Naive thymus-derived CD4-positive, alpha-beta T cell (primary cell): ENCODE data around the gene SGCG. TPM values are rescaled to one million over a fixed set of nuclear protein-coding genes. Genes with fewer than 3 reads are reported as not detected.
"Not testable (repeated sequence)": the region's sequence is repeated elsewhere in the genome, so short reads cannot be mapped to it uniquely, and the experiment has no call there.

Experiments
- ATAC-seq: fragments of 150-1000 bp; cut with Tn5 transposase; 2 replicates; pipeline ENCODE4 v1.10.0; 2021; ENCODE audit warnings: mild to moderate bottlenecking, moderate library complexity
- CTCF ChIA-PET: fragments of 350-600 bp; sonication (Branson Sonifier 250); formaldehyde crosslinking; loops from one replicate; lab custom pipeline; 2021; ENCODE audit warnings: antibody characterized with exemption; lab: Charles Lee
- POLR2A ChIA-PET: fragments of 350-600 bp; sonication (Branson Sonifier 250); formaldehyde crosslinking; loops from one replicate; lab custom pipeline; 2021; ENCODE audit warnings: antibody characterized with exemption, inconsistent platforms; lab: Charles Lee
- DNase-seq, 9 donors: peaks; one replicate each; pipeline versions ENCODE4 v3.0.0 to v3.0.0-alpha.2; 2020 to 2022; ENCODE audit warnings: mixed read lengths in 1 of 9
- H3K27ac ChIP-seq: one replicate; pipeline ENCODE4 v1.7.0; 2013; ENCODE audit warnings: mild to moderate bottlenecking, low read depth, low read length, moderate library complexity
- H3K27me3 ChIP-seq, 2 donors: one replicate each; pipeline ENCODE4 v1.7.0; 2013; ENCODE audit warnings: low read length in 2 of 2, mild to moderate bottlenecking in 2 of 2, moderate library complexity in 2 of 2; ENCODE audit not compliant: control insufficient read depth in 2 of 2, insufficient read depth in 2 of 2
- H3K36me3 ChIP-seq, 3 experiments: 1 replicate in 2 of 3; 2 replicates in 1 of 3; pipeline ENCODE4 v1.7.0; 2013; ENCODE audit warnings: low read length in 3 of 3, mild to moderate bottlenecking in 3 of 3, moderate library complexity in 1 of 3; ENCODE audit not compliant: insufficient read depth in 3 of 3, control insufficient read depth in 2 of 3
- H3K4me1 ChIP-seq, 2 donors: one replicate each; pipeline ENCODE4 v1.7.0; 2013; ENCODE audit warnings: low read length in 2 of 2, mild to moderate bottlenecking in 2 of 2, moderate library complexity in 1 of 2; ENCODE audit not compliant: control insufficient read depth in 2 of 2, insufficient read depth in 2 of 2
- H3K4me3 ChIP-seq: 2 replicates; pipeline ENCODE4 v1.7.0; 2013; ENCODE audit warnings: mild to moderate bottlenecking, low read length
- H3K9me3 ChIP-seq, 3 experiments: 1 replicate in 2 of 3; 2 replicates in 1 of 3; pipeline ENCODE4 v1.7.0; 2013; ENCODE audit warnings: low read length in 3 of 3; ENCODE audit not compliant: control insufficient read depth in 2 of 3
- H3K27ac Mint-ChIP-seq, 9 donors: one replicate each; pipeline ENCODE4 v1.8.0; 2020 to 2022; ENCODE audit warnings: mixed read lengths in 9 of 9, mild to moderate bottlenecking in 8 of 9, moderate library complexity in 5 of 9, inconsistent platforms in 2 of 9
- H3K27me3 Mint-ChIP-seq, 5 donors: one replicate each; pipeline ENCODE4 v1.8.0; 2021 to 2022; ENCODE audit warnings: mixed read lengths in 5 of 5, mild to moderate bottlenecking in 1 of 5
- H3K36me3 Mint-ChIP-seq, 5 donors: one replicate each; pipeline ENCODE4 v1.8.0; 2020 to 2022; ENCODE audit warnings: mixed read lengths in 5 of 5, mild to moderate bottlenecking in 3 of 5, inconsistent platforms in 1 of 5
- H3K4me1 Mint-ChIP-seq, 7 donors: one replicate each; pipeline ENCODE4 v1.8.0; 2020 to 2022; ENCODE audit warnings: mixed read lengths in 7 of 7, mild to moderate bottlenecking in 3 of 7, inconsistent platforms in 1 of 7
- H3K4me3 Mint-ChIP-seq, 10 donors: one replicate each; pipeline ENCODE4 v1.8.0; 2020 to 2022; ENCODE audit warnings: mild to moderate bottlenecking in 10 of 10, mixed read lengths in 10 of 10, moderate library complexity in 6 of 10, inconsistent platforms in 2 of 10
- H3K9me3 Mint-ChIP-seq, 11 donors: one replicate each; pipeline ENCODE4 v1.8.0; 2020 to 2022; ENCODE audit warnings: mixed read lengths in 11 of 11, mild to moderate bottlenecking in 4 of 11, inconsistent platforms in 1 of 11, moderate library complexity in 1 of 11
- intact Hi-C, 2 donors: fragments of 100-400 bp; cut with micrococcal nuclease; formaldehyde crosslinking; loops; one replicate each; pipeline ENCODE4 v1.15.1; 2023
- polyA plus RNA-seq, 2 donors: library from polyadenylated mRNA; unstranded; fragments of 300-500 nt; fragmentation: Illumina TruSeq; gene quantifications; one replicate each; pipeline ENCODE4 v1.2.3, GENCODE V29; 2021
- total RNA-seq, 6 experiments: library from RNA in 5 of 6; stranded (reverse) in 5 of 6; gene quantifications; 1 replicate in 5 of 6; 2 replicates in 1 of 6; pipeline ENCODE4 v1.2.3 and lab custom pipeline; 2021 to 2026

Gene SGCG
- total and polyA plus RNA-seq, 7 experiments from 2014 or later: not detected

DNA sequence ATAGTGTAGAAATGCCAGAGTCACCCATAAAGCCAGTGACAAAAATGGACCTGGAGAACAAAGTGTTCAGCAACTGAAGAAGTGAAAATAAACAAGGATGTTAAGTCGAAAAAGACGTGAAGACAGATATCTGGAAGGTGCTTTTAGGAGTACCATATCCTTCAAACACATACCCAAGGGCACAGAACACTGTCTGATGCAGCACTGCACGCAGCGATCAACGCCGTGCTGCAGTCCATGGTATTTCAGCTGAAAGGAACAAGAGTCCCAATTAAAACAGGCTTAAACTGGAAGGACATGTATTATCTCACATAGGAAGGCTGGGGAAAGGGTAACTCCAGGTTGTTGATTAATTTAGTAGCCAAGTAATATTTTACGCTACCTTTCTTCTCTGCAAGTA lies 108.2 kb downstream of the SGCG start:
- H3K27me3 Mint-ChIP-seq: peaks cover 0 to 35% (median 27%) of the 10 kb centered on the region in 5 donors
- no peak for ATAC-seq
- peaks cover 0 to 4% (median 0%) of the 10 kb centered on the region in 5 donors for H3K36me3 Mint-ChIP-seq
- Histone ChIP-seq H3K9me3 (no peaks in the 10 kb centered on the region), H3K27me3 (no peaks in the 10 kb centered on the region), H3K4me1 (no peaks in the 10 kb centered on the region), H3K36me3 (no peaks in the 10 kb centered on the region), H3K4me3 (no peak overlapping the region), H3K27ac (no peak overlapping the region)
- ChIA-PET POLR2A (no interaction called here), CTCF (interaction anchor here (0.6 kb wide), 1 partner anchor 156 kb away, joined by 3 read pairs; no protein-coding TSS in a partner anchor)
- no peak overlapping the region for H3K27ac Mint-ChIP-seq
- H3K9me3 Mint-ChIP-seq: peaks cover 0 to 6% (median 0%) of the 10 kb centered on the region in 11 donors
- intact Hi-C loops: no loop called here
- no peak overlapping the region for H3K4me3 Mint-ChIP-seq
- no peaks in the 10 kb centered on the region for H3K4me1 Mint-ChIP-seq
- no peak for DNase-seq

DNA sequence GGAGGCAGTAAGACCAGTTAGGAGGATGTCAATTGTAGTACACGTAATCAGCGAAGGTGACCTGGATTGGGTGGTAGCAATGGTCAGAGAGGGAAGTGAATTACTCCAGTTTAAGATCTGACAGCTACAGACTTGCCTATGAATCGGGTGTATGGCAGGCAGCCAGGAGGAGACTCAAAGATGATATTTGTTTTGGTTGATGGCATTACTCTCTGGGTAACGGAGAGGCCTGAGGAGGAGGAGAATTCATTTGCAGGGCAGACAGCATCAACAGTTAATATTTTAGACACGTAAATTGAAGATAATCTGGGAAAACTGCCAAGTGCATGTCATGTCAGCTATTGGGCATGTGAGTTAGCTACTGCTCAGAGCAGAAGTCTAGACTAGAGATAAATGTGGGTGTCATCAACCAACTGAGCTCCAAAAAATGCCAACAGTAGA lies 109.2 kb downstream of the SGCG start:
- POLR2A ChIA-PET: no interaction called here

DNA sequence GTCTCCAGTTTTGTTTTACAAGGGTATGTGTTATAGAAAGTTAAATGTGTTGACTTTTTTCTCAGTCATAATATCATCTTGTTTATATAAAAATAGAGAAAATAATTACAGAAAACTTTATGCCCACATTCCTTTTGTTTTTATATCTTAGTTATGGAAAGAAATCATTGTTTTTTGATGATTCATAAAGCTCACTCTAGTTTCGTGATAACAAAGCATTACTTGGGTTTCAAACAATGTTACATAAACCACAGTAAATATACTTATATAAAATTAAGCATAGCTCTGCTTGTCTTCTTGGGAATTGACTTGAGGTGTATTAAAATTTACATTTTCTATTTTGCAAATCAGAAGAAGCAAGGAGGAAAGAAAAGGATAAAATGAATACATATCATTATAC lies 111.8 kb downstream of the SGCG start:
- Mint-ChIP-seq H3K4me3 (no peak overlapping the region), H3K27ac (no peak overlapping the region), H3K4me1 (no peaks in the 10 kb centered on the region), H3K27me3 (peaks cover 4 to 22% (median 14%) of the 10 kb centered on the region in 5 donors), H3K9me3 (peaks cover 0 to 5% (median 0%) of the 10 kb centered on the region in 11 donors), H3K36me3 (no peaks in the 10 kb centered on the region)
- intact Hi-C loops: no loop called here
- ChIA-PET CTCF (no interaction called here), POLR2A (no interaction called here)
- ATAC-seq: no peak
- H3K4me3 ChIP-seq: no peak overlapping the region
- no peak overlapping the region for H3K27ac ChIP-seq
- H3K36me3 ChIP-seq: no peaks in the 10 kb centered on the region
- H3K27me3 ChIP-seq: no peaks in the 10 kb centered on the region
- H3K9me3 ChIP-seq: no peaks in the 10 kb centered on the region
- no peak for DNase-seq
- H3K4me1 ChIP-seq: no peaks in the 10 kb centered on the region

More for the DNA sequence above, 109.2 kb downstream of the SGCG start:
- Mint-ChIP-seq H3K27me3 (peaks cover 4 to 31% (median 20%) of the 10 kb centered on the region in 5 donors), H3K9me3 (peaks cover 0 to 6% (median 0%) of the 10 kb centered on the region in 11 donors), H3K36me3 (no peaks in the 10 kb centered on the region), H3K4me1 (no peaks in the 10 kb centered on the region), H3K27ac (no peak overlapping the region), H3K4me3 (no peak overlapping the region)
- no peak for ATAC-seq
- CTCF ChIA-PET: no interaction called here
- no peaks in the 10 kb centered on the region for H3K27me3 ChIP-seq
- intact Hi-C loops: no loop called here
- H3K9me3 ChIP-seq: no peaks in the 10 kb centered on the region
- no peak overlapping the region for H3K4me3 ChIP-seq
- no peaks in the 10 kb centered on the region for H3K36me3 ChIP-seq
- H3K27ac ChIP-seq: no peak overlapping the region
- no peaks in the 10 kb centered on the region for H3K4me1 ChIP-seq
- DNase-seq: no peak

DNA sequence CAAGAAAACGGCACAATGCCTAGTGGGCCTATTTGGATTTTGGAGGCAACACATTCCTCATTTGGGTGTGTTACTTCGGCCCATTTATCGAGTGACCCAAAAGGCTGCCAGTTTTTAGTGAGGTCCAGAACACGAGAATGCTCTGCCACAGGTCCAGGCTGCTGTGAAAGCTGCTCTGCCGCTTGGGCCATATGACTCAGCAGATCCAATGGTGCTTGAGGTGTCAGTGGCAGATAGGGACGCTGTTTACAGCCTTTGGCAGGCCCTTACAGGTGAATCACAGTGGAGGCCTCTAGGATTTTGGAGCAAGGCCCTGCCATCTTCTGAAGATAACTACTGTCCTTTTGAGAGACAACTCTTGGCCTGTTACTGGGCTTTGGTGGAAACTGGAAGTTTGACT lies 134.1 kb downstream of the SGCG start:
- H3K4me3 Mint-ChIP-seq, intact Hi-C loops, H3K4me1 Mint-ChIP-seq, H3K4me1 ChIP-seq, H3K9me3 ChIP-seq, H3K36me3 ChIP-seq, H3K27ac ChIP-seq, H3K27ac Mint-ChIP-seq, H3K4me3 ChIP-seq, POLR2A ChIA-PET, H3K36me3 Mint-ChIP-seq, H3K27me3 ChIP-seq, DNase-seq, H3K9me3 Mint-ChIP-seq, ATAC-seq, CTCF ChIA-PET: not testable (repeated sequence)
- peaks cover 12 to 42% (median 33%) of the 10 kb centered on the region in 5 donors for H3K27me3 Mint-ChIP-seq

DNA sequence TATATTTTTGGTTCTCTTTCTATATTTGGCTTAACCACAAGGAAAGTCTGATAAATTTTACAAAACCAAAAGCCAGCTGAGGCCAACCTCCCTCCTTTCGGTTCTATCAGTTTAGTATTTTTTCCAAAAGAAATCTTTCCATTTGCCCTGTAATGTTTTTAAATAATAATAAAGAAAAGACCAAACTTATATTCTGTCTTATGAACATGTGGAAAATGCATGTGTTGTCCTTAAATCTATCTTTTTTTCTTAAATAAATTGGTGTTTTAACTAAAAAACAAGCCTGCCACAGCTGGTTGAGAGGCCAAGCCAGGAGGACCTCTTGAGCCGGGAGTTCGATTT lies 139.1 kb downstream of the SGCG start:
- intact Hi-C loops: loop anchor here in 1 of 2 donors (5.0 kb wide), 1 partner anchor 57 kb away; no protein-coding TSS in a partner anchor
- Histone ChIP-seq H3K36me3 (no peaks in the 10 kb centered on the region), H3K9me3 (no peaks in the 10 kb centered on the region), H3K27me3 (no peaks in the 10 kb centered on the region), H3K27ac (no peak overlapping the region), H3K4me3 (no peak overlapping the region), H3K4me1 (peaks cover 0 to 5% of the 10 kb centered on the region in 2 donors)
- ChIA-PET CTCF (no interaction called here), POLR2A (no interaction called here)
- Mint-ChIP-seq H3K27ac (no peak overlapping the region), H3K4me3 (no peak overlapping the region), H3K4me1 (peaks cover 0 to 28% (median 0%) of the 10 kb centered on the region in 7 donors), H3K36me3 (no peaks in the 10 kb centered on the region), H3K27me3 (peaks cover 3 to 21% (median 13%) of the 10 kb centered on the region in 5 donors), H3K9me3 (peaks cover 0 to 2% (median 0%) of the 10 kb centered on the region in 11 donors)
- DNase-seq: no peak
- ATAC-seq: no peak

DNA sequence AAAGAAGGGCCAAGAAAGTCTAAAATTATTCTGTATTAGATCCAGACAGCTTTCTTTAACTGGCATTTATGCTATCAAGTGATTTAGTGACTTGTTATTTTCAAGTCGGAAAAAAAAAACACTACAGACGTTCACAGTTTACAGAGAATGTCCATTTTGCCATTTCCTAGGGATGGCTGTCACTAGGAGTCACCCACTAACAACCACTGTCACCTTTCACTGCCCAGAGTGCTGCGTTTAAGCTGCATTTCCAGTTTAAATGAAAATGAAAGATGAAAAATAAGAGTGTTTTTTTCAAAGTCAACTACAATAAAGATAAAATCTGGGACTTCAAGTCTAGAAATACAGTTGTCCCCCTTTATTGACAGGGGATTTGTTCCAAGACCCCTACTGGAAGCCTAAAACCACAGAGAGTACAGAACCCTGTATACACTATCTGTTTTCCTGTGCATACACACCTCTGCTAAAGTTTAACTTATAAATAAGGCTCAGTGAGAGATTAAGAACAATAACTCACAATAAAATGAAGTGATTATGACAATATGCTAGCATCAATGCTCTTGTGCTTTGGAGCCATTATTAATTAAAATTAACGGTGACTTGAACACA lies 140.3 kb downstream of the SGCG start:
- Mint-ChIP-seq H3K27me3 (peaks cover 3 to 21% (median 13%) of the 10 kb centered on the region in 5 donors), H3K4me1 (peaks cover 0 to 34% (median 0%) of the 10 kb centered on the region in 7 donors), H3K27ac (peak overlapping the region in 1 of 9 donors; percentile 4), H3K4me3 (peak overlapping the region in 3 of 10 donors; percentile 21 to 75 (median 71)), H3K36me3 (no peaks in the 10 kb centered on the region), H3K9me3 (peaks cover 0 to 3% (median 0%) of the 10 kb centered on the region in 11 donors)
- peaks cover 0 to 5% of the 10 kb centered on the region in 2 donors for H3K4me1 ChIP-seq
- H3K9me3 ChIP-seq: no peaks in the 10 kb centered on the region
- DNase-seq: no peak
- no peaks in the 10 kb centered on the region for H3K27me3 ChIP-seq
- H3K36me3 ChIP-seq: no peaks in the 10 kb centered on the region
- H3K27ac ChIP-seq: no peak overlapping the region
- ATAC-seq: peak; percentile 42
- intact Hi-C loops: loop anchor here in 1 of 2 donors (5.0 kb wide), 1 partner anchor 56 kb away; no protein-coding TSS in a partner anchor
- ChIA-PET POLR2A (no interaction called here), CTCF (no interaction called here)
- H3K4me3 ChIP-seq: peak overlapping the region; percentile 18
